SKM-1 (cell line): ENCODE results near the gene MACROD2.
"Not testable (repeated sequence)": the region's sequence is repeated elsewhere in the genome, so short reads cannot be mapped to it uniquely, and the experiment has no call there.

Experiments used
- DNase-seq: peaks from one replicate; lab custom pipeline; 2025; ENCODE audit not compliant: unreplicated experiment; lab: John Stamatoyannopoulos, UW

MACROD2 gene

GRCh38 chr20:15122613-15123012, 1127.3 kb downstream of the MACROD2 start:
- no peak for DNase-seq

GRCh38 chr20:15131176-15131575, 1135.9 kb downstream of the MACROD2 start:
- no peak for DNase-seq

DNA sequence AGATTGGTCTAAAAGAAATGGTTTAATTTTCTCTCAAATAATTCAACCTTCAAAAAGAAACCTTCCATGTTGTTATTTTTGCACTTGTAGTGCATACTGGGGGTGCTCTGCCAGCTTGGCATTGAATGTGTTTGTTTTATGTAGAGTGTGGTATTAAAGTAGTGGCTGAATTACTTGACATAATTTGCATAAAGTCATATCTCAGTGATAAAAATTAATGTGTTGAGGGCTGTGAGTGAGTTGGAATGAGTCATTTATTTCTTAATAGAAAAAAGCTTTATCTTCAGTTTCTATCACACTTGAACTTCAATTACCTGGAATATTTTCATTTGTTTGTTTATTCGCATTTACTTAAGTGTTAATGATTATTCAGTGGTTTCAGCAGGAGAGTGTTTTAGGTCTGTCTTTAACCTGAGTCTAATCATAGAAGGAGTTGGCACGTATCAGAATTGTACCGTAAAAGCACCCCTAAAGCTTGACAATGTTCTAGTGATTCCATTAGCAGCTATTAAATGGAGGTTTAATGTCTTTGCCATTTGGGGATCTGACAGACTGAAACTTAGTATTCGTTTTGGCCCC, 1143.3 kb downstream of the MACROD2 start:
- no peak for DNase-seq

GRCh38 chr20:15139522-15139921, 1144.2 kb downstream of the MACROD2 start:
- DNase-seq: no peak

DNA sequence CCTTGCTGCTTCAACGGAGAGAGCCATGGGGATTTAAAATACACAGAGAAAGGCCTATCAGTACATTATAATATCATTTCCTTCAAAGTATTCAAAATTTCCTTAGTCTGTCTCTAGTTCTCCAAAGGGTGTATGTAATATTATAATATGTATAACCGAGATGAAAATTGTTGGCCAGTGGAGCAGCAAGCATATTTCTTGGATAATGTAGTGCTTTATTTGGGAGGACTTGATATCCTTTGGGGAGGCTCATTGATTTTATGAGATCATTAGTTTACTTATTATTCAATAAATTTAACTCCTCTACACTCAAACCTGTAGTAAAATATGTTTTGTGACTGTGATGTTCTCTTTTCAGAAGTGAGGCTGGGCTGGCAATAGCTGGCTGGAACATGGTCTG, 1145.0 kb downstream of the MACROD2 start:
- no peak for DNase-seq

DNA sequence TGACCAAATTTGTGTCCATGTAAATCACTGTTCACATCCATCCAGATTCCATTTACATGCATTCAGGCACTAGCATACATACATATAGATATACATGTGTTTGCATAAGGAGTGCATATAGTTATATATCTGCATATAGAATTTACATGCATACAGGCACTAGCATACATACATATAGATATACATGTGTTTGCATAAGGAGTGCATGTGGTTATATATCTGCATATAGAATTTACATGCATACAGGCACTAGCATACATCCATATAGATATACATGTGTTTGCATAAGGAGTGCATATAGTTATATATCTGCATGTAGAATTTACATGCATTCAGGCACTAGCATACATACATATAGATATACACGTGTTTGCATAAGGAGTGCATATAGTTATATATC, 1145.6 kb downstream of the MACROD2 start:
- not testable (repeated sequence) for DNase-seq

GRCh38 chr20:15141861-15142260, 1146.5 kb downstream of the MACROD2 start:
- DNase-seq: no peak

GRCh38 chr20:15143478-15143877, 1148.2 kb downstream of the MACROD2 start:
- DNase-seq: no peak

DNA sequence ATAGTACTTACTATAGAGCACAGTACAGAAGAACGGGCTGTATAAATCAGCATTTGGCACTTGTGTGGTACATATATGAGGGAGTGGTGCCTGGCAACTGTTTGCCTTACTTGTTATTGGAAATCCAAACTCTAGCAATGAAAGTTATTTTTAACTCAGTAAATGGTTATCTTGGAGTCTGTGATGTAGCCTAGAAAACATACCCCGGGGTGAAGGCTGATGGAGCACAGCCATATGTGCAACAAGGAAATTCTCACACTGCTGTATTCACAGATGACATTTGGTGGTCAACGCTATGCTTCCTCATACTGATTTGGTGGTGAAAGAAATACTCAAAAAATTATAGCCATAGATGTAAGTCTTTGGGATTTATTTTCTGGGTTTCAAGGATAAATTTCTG, 1149.6 kb downstream of the MACROD2 start:
- no peak for DNase-seq

DNA sequence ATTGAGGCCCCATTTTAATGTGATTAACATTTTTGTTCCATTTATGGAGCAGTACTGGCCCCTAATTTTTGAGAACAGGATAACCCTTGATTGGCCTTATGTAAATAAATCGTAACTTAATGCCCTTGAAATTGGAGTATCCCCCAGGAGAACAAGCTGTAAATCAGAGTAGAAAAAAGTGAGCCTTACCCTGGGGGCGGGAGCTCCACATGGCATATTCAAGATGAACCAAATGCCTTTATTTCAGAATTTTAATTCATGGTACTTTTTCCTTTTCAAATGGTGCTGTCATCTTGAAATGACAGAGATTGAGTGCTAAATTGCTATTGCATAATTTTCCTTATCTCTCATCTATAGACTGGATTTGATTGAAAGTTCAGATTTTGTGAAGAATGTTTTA, 1151.6 kb downstream of the MACROD2 start:
- no peak for DNase-seq

- no peak for DNase-seq
Measured at GRCh38 chr20:15154070-15154469, 1158.8 kb downstream of the MACROD2 start.

- no peak for DNase-seq
Measured at GRCh38 chr20:15155848-15156401, 1160.6 kb downstream of the MACROD2 start.

DNA sequence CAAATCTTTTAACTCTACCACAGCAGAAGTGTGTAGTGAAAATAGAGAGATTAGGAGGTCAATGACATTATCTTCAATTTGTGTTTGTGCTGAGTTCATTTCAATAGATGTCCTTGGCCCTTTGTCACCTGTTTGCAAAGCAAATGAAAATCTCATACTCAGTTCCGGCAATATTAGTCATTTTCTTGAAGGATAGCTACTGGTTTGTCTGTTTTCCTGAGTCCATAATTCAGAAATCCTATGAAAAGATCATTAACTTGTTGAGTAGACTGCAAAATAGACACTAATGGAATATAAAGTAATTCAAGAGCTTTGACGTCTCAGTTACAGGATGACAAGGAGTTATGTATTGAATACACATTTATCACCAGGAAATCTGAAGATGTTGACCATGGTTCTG, 1163.2 kb downstream of the MACROD2 start:
- DNase-seq: no peak

DNA sequence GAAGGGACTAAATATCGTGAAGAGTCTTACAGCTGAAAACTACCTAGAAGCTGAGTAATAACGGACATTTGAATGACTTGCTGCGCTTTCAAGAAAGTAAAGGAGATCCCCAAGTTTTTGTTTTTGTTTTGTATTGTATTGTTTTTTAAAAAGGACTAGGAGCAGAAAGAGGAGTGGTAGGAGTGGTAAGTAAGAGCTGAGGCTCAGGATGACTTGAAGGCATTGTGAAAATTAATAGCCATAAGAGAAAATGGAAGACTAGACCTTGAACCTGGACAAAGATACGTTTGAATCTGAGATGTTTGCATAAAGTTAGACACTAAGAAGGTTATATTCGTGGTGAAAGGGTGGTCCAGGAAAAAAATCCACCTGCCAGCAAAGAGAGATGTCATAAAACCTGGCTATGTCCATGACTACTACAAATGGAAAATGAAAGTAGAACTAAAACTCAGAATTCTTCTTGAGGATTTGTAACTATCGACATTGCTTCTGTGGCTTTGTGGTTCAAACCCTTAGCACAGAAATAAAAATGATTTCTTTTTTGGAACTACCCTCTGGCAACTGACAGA, 1166.8 kb downstream of the MACROD2 start:
- no peak for DNase-seq

DNA sequence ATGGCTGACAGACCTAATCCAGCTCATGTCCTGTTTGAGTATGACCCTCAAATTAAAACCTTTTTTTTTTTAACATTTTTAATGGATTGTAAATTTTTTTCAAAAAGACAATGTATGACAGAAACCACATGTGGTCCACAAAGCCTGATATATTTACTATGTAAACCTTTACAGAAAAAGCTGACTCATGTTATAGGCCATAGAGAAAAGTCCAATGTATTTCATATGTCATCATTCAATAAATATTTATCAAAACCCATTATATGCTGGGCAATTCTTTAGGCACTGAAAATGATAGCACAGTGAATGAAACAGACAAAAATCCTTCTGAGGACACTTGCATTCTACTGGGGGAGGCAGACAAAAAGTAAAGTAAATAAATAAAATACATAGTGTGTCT, 1168.3 kb downstream of the MACROD2 start:
- DNase-seq: no peak

- DNase-seq: no peak
Measured at GRCh38 chr20:15164726-15165125, 1169.4 kb downstream of the MACROD2 start.

GRCh38 chr20:15166744-15167143, 1171.4 kb downstream of the MACROD2 start:
- DNase-seq: no peak

DNA sequence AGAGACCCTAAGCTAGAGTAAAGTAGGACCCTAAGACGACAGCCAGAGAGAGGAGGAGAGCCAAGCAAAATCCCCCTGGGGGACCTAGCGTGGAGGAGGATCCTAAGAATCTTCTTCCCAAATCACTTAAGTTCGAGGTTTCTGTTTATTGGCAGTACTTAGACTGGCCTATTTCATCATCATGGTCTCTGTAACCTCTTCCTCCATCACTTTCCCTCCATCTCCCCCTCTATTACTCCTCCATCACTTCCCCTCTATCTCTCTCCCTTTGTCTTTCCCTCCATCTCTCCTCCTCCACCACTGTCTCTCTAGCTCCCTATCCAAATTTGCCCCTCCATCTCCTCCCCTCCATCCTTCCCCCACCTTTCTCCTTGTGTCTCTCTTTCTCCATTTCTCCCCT, 1175.7 kb downstream of the MACROD2 start:
- no peak for DNase-seq

GRCh38 chr20:15176929-15177328, 1181.6 kb downstream of the MACROD2 start:
- no peak for DNase-seq

GRCh38 chr20:15178581-15178980, 1183.3 kb downstream of the MACROD2 start:
- no peak for DNase-seq

DNA sequence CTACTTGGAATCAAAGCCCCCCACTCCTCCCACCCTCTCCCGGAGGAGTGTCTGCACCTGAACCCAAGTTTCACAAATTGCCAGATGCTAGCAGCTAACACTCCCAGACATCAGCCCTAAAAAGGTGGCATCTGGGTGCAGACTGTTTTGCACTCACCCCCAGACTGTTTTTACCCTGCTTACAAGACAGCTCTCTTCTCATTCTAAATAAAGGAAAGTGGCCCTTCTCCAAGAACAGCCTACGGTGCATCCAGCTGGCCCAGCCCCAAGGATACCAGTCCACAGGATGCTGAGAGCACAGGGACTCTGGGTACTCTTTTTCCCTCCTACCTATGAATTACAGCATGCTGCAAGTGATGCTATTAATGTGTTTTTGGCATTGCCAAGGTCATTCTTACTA, 1184.1 kb downstream of the MACROD2 start:
- DNase-seq: no peak

GRCh38 chr20:15179781-15180180, 1184.5 kb downstream of the MACROD2 start:
- DNase-seq: no peak

GRCh38 chr20:15185322-15185721, 1190.0 kb downstream of the MACROD2 start:
- DNase-seq: no peak
